ENCODE results near the gene TBK1. TPM values are rescaled to one million over a fixed set of nuclear protein-coding genes. Genes with fewer than 3 reads are reported as not detected.

The TBK1 gene
- total RNA-seq, 1 experiment from 2014 or later = 15.9 TPM

- ChIA-PET POLR2A (no interaction called here), CTCF (no interaction called here)
- no peak for TF ChIP-seq FOXK1 (CRISPR knock-in tag; IDR thresholded peaks at IDR 0.05)
- no peak for TF ChIP-seq ZNF532 (CRISPR knock-in tag; IDR thresholded peaks at IDR 0.05; ENCODE audit: borderline replicate concordance)
- no peak for TF ChIP-seq RELA (CRISPR knock-in tag; IDR thresholded peaks at IDR 0.05; ENCODE audit: borderline replicate concordance)
- no peak for TF ChIP-seq ATF1 (CRISPR knock-in tag; IDR thresholded peaks at IDR 0.05)
- no peak for TF ChIP-seq KAT7 (CRISPR knock-in tag; IDR thresholded peaks at IDR 0.05; ENCODE audit: borderline replicate concordance)
- ATAC-seq (no peak), DNase-seq (ENCODE audit: low spot score) (no peak)
- H3K27me3 Mint-ChIP-seq (ENCODE audit: low read depth) = no peaks in the 10 kb centered on the region
- peak overlapping the region; percentile 84; the same call in 1 of the 2 replicates for H3K27ac Mint-ChIP-seq
- H3K9me3 Mint-ChIP-seq = no peaks in the 10 kb centered on the region
- H3K36me3 Mint-ChIP-seq = peaks cover 10% of the 10 kb centered on the region
- peaks cover 20% of the 10 kb centered on the region for H3K4me1 Mint-ChIP-seq
- no peak overlapping the region for H3K4me3 Mint-ChIP-seq
Observed at GRCh38 chr12:64456119-64456518, 4.2 kb downstream of the TBK1 start.

GRCh38 chr12:64457032-64457431 is 5.1 kb downstream of the TBK1 start:
- CTCF ChIA-PET = no interaction called here
- POLR2A ChIA-PET = interaction anchor here (0.5 to 0.7 kb wide), 4 partner anchors 11 to 719 kb away, joined by 3 to 5 read pairs (median 3); no protein-coding TSS in a partner anchor
- no peak for ATAC-seq
- Mint-ChIP-seq H3K4me3 (no peak overlapping the region), H3K4me1 (peaks cover 19% of the 10 kb centered on the region), H3K27ac (no peak overlapping the region), H3K27me3 (ENCODE audit: low read depth) (no peaks in the 10 kb centered on the region), H3K9me3 (no peaks in the 10 kb centered on the region), H3K36me3 (peaks cover 15% of the 10 kb centered on the region)
- no peak for DNase-seq (ENCODE audit: low spot score)
- TF ChIP-seq CREM (CRISPR knock-in tag; IDR thresholded peaks at IDR 0.05) = no peak
- no peak for TF ChIP-seq FOXP1 (CRISPR knock-in tag; IDR thresholded peaks at IDR 0.05; ENCODE audit: borderline replicate concordance)
- no peak for TF ChIP-seq MLX (CRISPR knock-in tag; IDR thresholded peaks at IDR 0.05)
- TF ChIP-seq NFE2L1 (CRISPR knock-in tag; IDR thresholded peaks at IDR 0.05) = no peak
- TF ChIP-seq FOXJ3 (CRISPR knock-in tag; IDR thresholded peaks at IDR 0.05; ENCODE audit: borderline replicate concordance) = no peak
- TF ChIP-seq FOXP4 (CRISPR knock-in tag; IDR thresholded peaks at IDR 0.05) = no peak
- no peak for TF ChIP-seq PRDM15 (CRISPR knock-in tag; IDR thresholded peaks at IDR 0.05)
- no peak for TF ChIP-seq AFF4 (CRISPR knock-in tag; IDR thresholded peaks at IDR 0.05; ENCODE audit: borderline replicate concordance)
- no peak for TF ChIP-seq STAT6 (CRISPR knock-in tag; conservative IDR thresholded peaks at IDR 0.05; ENCODE audit: low read depth)
- TF ChIP-seq E2F4 (CRISPR knock-in tag; IDR thresholded peaks at IDR 0.05; ENCODE audit: borderline replicate concordance, low read depth) = no peak
